HG02759 (cell line): Measurements from ENCODE around the gene L3HYPDH.
A peak's percentile ranks its signal among the peaks of the same experiment; 100 is the strongest.
"Not testable (repeated sequence)": the region's sequence is repeated elsewhere in the genome, so short reads cannot be mapped to it uniquely, and the experiment has no call there.

Source experiments
- ATAC-seq: cut with Tn5 transposase; IDR thresholded peaks from one replicate; pipeline ENCODE4 v1.9.1; 2021; ENCODE audit warnings: mild to moderate bottlenecking, moderate library complexity; ENCODE audit not compliant: unreplicated experiment

L3HYPDH gene

GRCh38 chr14:59480166-59480565 is 4.0 kb downstream of the L3HYPDH start:
- ATAC-seq, result no peak

- no peak for ATAC-seq
Measured at GRCh38 chr14:59478540-59478939, 5.7 kb downstream of the L3HYPDH start.

- no peak for ATAC-seq
Measured at GRCh38 chr14:59475709-59476108, 8.5 kb downstream of the L3HYPDH start.

- ATAC-seq, result no peak
Measured at GRCh38 chr14:59474172-59474571, 10.0 kb downstream of the L3HYPDH start.

- peak; percentile 36 for ATAC-seq
Measured at GRCh38 chr14:59465316-59466135, 18.7 kb downstream of the L3HYPDH start, which contains the start of gene GPR135. Gene GPR135, minus strand, starts transcription at chr14:59465380. Its CDS starts 154 bp downstream, at chr14:59465226.

- ATAC-seq, result peak; percentile 69
Measured at GRCh38 chr14:59464486-59465315, 19.5 kb downstream of the L3HYPDH start.

- ATAC-seq, result peak; percentile 37
Measured at GRCh38 chr14:59463787-59464485, 20.3 kb downstream of the L3HYPDH start.

GRCh38 chr14:59461891-59462290 is 22.3 kb downstream of the L3HYPDH start:
- ATAC-seq, result no peak

- ATAC-seq, result no peak
Measured at GRCh38 chr14:59460378-59460777, 23.8 kb downstream of the L3HYPDH start.

- no peak for ATAC-seq
Measured at GRCh38 chr14:59458486-59458885, 25.7 kb downstream of the L3HYPDH start.

- ATAC-seq, result no peak
Measured at GRCh38 chr14:59455411-59455810, 28.8 kb downstream of the L3HYPDH start.

GRCh38 chr14:59454139-59454538 is 30.1 kb downstream of the L3HYPDH start:
- no peak for ATAC-seq

- ATAC-seq, result no peak
Measured at GRCh38 chr14:59451849-59452248, 32.4 kb downstream of the L3HYPDH start.

GRCh38 chr14:59450716-59451115 is 33.5 kb downstream of the L3HYPDH start:
- ATAC-seq, result no peak

GRCh38 chr14:59448673-59449072 is 35.5 kb downstream of the L3HYPDH start:
- ATAC-seq, result not testable (repeated sequence)

- no peak for ATAC-seq
Measured at GRCh38 chr14:59439256-59439965, 44.8 kb downstream of the L3HYPDH start.

GRCh38 chr14:59438195-59438647 is 46.0 kb downstream of the L3HYPDH start:
- no peak for ATAC-seq

- ATAC-seq, result no peak
Measured at GRCh38 chr14:59435987-59436386, 48.2 kb downstream of the L3HYPDH start.

- ATAC-seq, result no peak
Measured at GRCh38 chr14:59435101-59435500, 49.1 kb downstream of the L3HYPDH start.

GRCh38 chr14:59429790-59430189 is 54.4 kb downstream of the L3HYPDH start:
- no peak for ATAC-seq
